Measurements from ENCODE around the gene CRHR2. TPM values are rescaled to one million over a fixed set of nuclear protein-coding genes. Genes with fewer than 3 reads are reported as not detected.

Gene CRHR2
- polyA plus RNA-seq, 1 experiment = not detected

DNA sequence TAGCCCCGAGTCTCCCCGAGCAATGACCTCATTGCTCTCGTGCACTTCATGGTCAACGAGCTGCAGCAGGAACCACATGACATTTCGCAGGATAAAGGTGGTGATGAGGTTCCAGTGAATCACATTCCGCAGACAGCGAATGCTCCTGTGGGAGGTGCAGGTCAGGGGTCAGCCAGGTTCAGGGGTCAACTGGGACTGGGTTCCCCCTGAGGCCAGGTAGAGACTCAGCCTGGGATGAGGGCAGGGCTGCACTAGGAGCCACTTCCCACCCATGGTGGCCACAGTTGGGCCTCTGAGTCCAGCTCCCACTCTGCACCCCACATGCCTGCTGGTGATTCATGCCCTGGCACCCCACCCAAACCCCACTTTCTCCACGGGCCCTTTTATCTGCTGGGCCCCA lies 17.2 kb downstream of the CRHR2 start:
- H3K4me3 ChIP-seq (ENCODE audit: low read depth, low read length) = no peak overlapping the region
- TF ChIP-seq, protein P1, sequence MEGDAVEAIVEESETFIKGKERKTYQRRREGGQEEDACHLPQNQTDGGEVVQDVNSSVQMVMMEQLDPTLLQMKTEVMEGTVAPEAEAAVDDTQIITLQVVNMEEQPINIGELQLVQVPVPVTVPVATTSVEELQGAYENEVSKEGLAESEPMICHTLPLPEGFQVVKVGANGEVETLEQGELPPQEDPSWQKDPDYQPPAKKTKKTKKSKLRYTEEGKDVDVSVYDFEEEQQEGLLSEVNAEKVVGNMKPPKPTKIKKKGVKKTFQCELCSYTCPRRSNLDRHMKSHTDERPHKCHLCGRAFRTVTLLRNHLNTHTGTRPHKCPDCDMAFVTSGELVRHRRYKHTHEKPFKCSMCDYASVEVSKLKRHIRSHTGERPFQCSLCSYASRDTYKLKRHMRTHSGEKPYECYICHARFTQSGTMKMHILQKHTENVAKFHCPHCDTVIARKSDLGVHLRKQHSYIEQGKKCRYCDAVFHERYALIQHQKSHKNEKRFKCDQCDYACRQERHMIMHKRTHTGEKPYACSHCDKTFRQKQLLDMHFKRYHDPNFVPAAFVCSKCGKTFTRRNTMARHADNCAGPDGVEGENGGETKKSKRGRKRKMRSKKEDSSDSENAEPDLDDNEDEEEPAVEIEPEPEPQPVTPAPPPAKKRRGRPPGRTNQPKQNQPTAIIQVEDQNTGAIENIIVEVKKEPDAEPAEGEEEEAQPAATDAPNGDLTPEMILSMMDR (IDR thresholded peaks at IDR 0.05; ENCODE audit: insufficient read depth, low read depth, low read length) = no peak
- CTCF ChIA-PET = interaction anchor here (2.4 kb wide), 1 partner anchor 75 kb away, joined by 10 read pairs; no protein-coding TSS in a partner anchor
- POLR2A ChIA-PET = no interaction called here
- H3K27me3 ChIP-seq (ENCODE audit: control insufficient read depth, insufficient read depth, low read length) = peaks cover 2% of the 10 kb centered on the region; the same call in 1 of the 2 replicates
- no peaks in the 10 kb centered on the region for H3K36me3 ChIP-seq (ENCODE audit: control insufficient read depth, insufficient read depth, low read length)
- DNase-seq (ENCODE audit: low read depth) = no peak

DNA sequence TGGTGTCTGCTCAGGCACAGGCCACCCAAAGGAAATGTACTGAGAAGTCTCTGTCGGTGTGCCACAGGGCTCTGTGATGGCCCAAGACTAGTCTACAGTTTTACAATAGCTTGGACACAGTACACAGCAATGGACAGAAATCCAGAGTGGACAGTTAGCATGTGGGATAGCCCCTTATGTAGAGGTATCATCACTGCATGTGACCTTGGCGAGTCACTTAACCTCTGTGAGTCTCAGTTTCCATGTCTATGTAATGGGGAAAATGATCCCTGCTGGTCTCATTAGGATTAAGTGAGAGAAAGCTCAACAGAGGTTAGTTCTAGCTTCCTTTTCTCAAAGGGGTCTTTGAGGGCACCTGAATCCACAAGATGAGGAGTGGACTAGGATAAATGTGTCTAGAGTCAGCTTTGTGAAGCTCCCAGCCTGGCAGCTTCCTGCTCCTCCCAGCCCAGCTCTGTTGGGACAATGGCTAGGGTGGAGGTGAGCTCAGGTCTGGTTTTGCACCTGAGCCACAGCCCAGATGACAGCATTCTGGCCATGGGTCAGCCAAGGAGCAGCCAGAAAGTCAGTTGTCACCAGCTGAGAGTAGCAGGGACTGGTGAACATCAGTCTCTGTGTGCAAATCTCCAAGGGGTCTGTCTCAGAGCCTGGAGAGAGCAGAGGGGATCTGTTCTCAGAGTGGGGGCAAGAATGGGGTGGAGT lies 17.9 kb downstream of the CRHR2 start:
- Histone ChIP-seq H3K27me3 (ENCODE audit: control insufficient read depth, insufficient read depth, low read length) (peaks cover 2% of the 10 kb centered on the region; the same call in 1 of the 2 replicates), H3K4me3 (ENCODE audit: low read depth, low read length) (no peak overlapping the region), H3K36me3 (ENCODE audit: control insufficient read depth, insufficient read depth, low read length) (no peaks in the 10 kb centered on the region)
- TF ChIP-seq, protein P1 (IDR thresholded peaks at IDR 0.05; ENCODE audit: insufficient read depth, low read depth, low read length) = no peak
- ChIA-PET POLR2A (no interaction called here), CTCF (interaction anchor here (0.6 to 2.4 kb wide), 3 partner anchors 10 to 445 kb away, joined by 3 to 10 read pairs (median 4); no protein-coding TSS in a partner anchor)
- DNase-seq (ENCODE audit: low read depth) = no peak

DNA sequence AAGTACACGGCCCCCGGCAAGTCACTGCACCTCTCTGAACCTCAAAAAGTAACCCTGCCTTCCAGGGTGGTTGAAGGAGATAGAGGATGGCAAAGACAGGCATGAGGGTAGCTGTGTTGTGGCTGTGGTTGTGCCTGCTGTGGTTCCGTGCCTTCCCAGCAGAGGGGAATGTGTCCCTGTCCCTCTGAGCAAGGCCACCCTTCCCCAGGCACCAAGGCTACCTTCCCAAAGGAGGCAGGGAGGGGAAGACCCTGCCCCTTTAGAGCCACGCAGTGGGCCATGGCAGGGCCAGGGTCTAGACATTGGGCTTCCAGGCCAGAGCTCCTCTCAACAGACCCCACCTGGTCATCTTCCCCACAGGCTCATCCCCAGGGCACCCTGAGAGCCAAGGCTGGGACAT lies 18.8 kb downstream of the CRHR2 start:
- ChIA-PET POLR2A (no interaction called here), CTCF (interaction anchor here (1.3 to 2.4 kb wide), 2 partner anchors 9 to 77 kb away, joined by 4 to 10 read pairs; no protein-coding TSS in a partner anchor)
- no peak for DNase-seq (ENCODE audit: low read depth)
- TF ChIP-seq, protein P1 (IDR thresholded peaks at IDR 0.05; ENCODE audit: insufficient read depth, low read depth, low read length) = no peak
- Histone ChIP-seq H3K27me3 (ENCODE audit: control insufficient read depth, insufficient read depth, low read length) (peaks cover 2% of the 10 kb centered on the region; the same call in 1 of the 2 replicates), H3K4me3 (ENCODE audit: low read depth, low read length) (no peak overlapping the region), H3K36me3 (ENCODE audit: control insufficient read depth, insufficient read depth, low read length) (no peaks in the 10 kb centered on the region)

DNA sequence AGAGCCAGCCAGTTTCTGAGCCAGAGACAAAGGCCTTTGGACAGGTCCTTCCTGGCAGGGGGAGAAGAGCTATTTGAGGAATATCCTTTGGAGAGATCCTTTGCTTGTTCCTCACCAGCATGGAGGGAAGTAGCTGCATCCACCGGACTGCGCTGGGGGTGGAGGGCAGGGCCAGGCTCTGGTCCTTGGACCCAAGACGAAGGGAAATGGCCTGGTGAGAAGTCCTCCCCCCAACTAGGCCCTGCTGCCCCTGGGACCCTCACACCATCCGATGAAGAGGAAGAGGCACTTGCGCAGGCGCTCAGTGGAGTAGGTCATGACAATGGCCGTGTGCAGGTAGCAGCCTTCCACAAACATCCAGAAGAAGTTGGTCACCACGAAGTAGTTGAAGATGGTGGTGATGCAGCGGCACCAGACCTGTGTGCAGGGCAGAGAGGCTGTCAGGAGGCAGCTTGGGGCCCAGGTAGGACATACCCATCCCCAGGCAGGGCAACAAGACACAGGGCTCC lies 19.8 kb downstream of the CRHR2 start:
- CTCF ChIA-PET = interaction anchor here (0.7 kb wide), 1 partner anchor 10 kb away, joined by 5 read pairs; no protein-coding TSS in a partner anchor
- TF ChIP-seq, protein P1 (IDR thresholded peaks at IDR 0.05; ENCODE audit: insufficient read depth, low read depth, low read length) = no peak
- DNase-seq (ENCODE audit: low read depth) = no peak

DNA sequence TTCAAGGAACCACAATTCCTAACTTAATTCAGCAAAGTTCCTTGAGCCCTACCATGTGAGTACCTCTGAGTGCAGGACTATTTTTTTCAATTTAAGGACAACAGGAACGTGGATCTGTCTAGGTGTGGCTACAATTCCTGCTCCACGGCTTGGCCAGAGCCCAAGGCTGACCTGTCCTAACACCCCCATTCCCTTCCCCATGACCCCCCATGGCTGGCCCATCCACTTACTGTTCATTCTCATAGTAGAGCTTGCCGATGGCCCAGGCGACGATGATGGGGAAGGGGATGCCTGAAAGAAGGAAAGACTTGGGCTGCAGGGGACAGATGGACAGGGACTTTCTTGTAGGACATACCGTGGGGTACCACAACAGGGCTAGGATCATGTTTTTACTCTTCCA lies 20.3 kb downstream of the CRHR2 start:
- ChIA-PET CTCF (interaction anchor here (0.7 to 1.0 kb wide), 2 partner anchors 10 to 113 kb away, joined by 4 to 5 read pairs; no protein-coding TSS in a partner anchor), POLR2A (interaction anchor here (0.6 kb wide), 1 partner anchor 89 kb away, joined by 5 read pairs; no protein-coding TSS in a partner anchor)
- peaks cover 2% of the 10 kb centered on the region; the same call in 1 of the 2 replicates for H3K27me3 ChIP-seq (ENCODE audit: control insufficient read depth, insufficient read depth, low read length)
- H3K4me3 ChIP-seq (ENCODE audit: low read depth, low read length) = no peak overlapping the region
- no peak for DNase-seq (ENCODE audit: low read depth)
- no peaks in the 10 kb centered on the region for H3K36me3 ChIP-seq (ENCODE audit: control insufficient read depth, insufficient read depth, low read length)
- TF ChIP-seq, protein P1 (IDR thresholded peaks at IDR 0.05; ENCODE audit: insufficient read depth, low read depth, low read length) = no peak

More for the DNA sequence above, 19.8 kb downstream of the CRHR2 start:
- Histone ChIP-seq H3K27me3 (ENCODE audit: control insufficient read depth, insufficient read depth, low read length) (peaks cover 2% of the 10 kb centered on the region; the same call in 1 of the 2 replicates), H3K36me3 (ENCODE audit: control insufficient read depth, insufficient read depth, low read length) (no peaks in the 10 kb centered on the region), H3K4me3 (ENCODE audit: low read depth, low read length) (no peak overlapping the region)
- POLR2A ChIA-PET = no interaction called here

Measured in BJ (cell line).